Tibial nerve (tissue), 4 donors: ENCODE results near the gene PDXP. TPM values are rescaled to one million over a fixed set of nuclear protein-coding genes. Genes with fewer than 3 reads are reported as not detected.
"Not testable (repeated sequence)": the region's sequence is repeated elsewhere in the genome, so short reads cannot be mapped to it uniquely, and the experiment has no call there.

Experiments
- DNase-seq, 2 donors: peaks; one replicate each; pipeline ENCODE4 v3.0.0-alpha.2; 2019; ENCODE audit warnings: low spot score in 2 of 2
- H3K27ac ChIP-seq, 4 donors: fragments of 200-600 bp; sonication (generic) in 3 of 4; one replicate each; pipeline ENCODE4 v1.5.1; 2017 to 2019; ENCODE audit warnings: mild to moderate bottlenecking in 1 of 4
- H3K27me3 ChIP-seq, 2 donors: fragments of 200-600 bp; sonication (generic) in 1 of 2; one replicate each; pipeline versions ENCODE4 v1.5.1 to v1.6.0; 2017 to 2019
- H3K36me3 ChIP-seq, 3 donors: fragments of 200-600 bp; sonication (generic); one replicate each; pipeline ENCODE4 v1.5.1; 2018 to 2019
- H3K4me1 ChIP-seq, 4 donors: fragments of 200-600 bp; sonication (generic) in 3 of 4; one replicate each; pipeline ENCODE4 v1.5.1; 2017 to 2019
- H3K4me3 ChIP-seq, 4 donors: fragments of 200-600 bp; sonication (generic) in 3 of 4; one replicate each; pipeline ENCODE4 v1.5.1; 2017 to 2019; ENCODE audit warnings: mild to moderate bottlenecking in 1 of 4, moderate library complexity in 1 of 4
- H3K9me3 ChIP-seq, 4 donors: fragments of 200-600 bp; sonication (generic) in 3 of 4; one replicate each; pipeline ENCODE4 v1.5.1; 2017 to 2019
- EP300 ChIP-seq, 2 donors: sonication (generic); formaldehyde crosslinking; IDR thresholded peaks; one replicate each; pipeline ENCODE4 v1.6.1; 2017; ENCODE audit warnings: antibody characterized with exemption in 2 of 2, mild to moderate bottlenecking in 1 of 2
- POLR2A ChIP-seq, 2 donors: fragments of 450-650 bp; IDR thresholded peaks; one replicate each; pipeline ENCODE4 v1.6.1; 2017; ENCODE audit warnings: antibody characterized with exemption in 2 of 2, mild to moderate bottlenecking in 2 of 2, moderate library complexity in 2 of 2
- WGBS, 2 donors: methylation state at CpG; one replicate each; pipeline ENCODE4 v1.1.5; 2018; 5-methylcytosine and 5-hydroxymethylcytosine counted together
- total RNA-seq, 4 donors: library from RNA; depleted of rRNA; stranded (reverse); fragments of >200 nt; gene quantifications; one replicate each; pipeline ENCODE4 v1.1.0, GENCODE V29; 2016
- TF ChIP-seq, protein P1 (sequence below), 5 experiments: fragments of 200-600 bp in 3 of 5; fragments of 450-650 bp in 2 of 5; sonication (generic) in 3 of 5; IDR thresholded peaks; one replicate each; pipeline ENCODE4 v1.5.1; 2016 to 2019; ENCODE audit warnings: antibody characterized with exemption in 5 of 5, mild to moderate bottlenecking in 3 of 5, moderate library complexity in 2 of 5

The PDXP gene, protein sequence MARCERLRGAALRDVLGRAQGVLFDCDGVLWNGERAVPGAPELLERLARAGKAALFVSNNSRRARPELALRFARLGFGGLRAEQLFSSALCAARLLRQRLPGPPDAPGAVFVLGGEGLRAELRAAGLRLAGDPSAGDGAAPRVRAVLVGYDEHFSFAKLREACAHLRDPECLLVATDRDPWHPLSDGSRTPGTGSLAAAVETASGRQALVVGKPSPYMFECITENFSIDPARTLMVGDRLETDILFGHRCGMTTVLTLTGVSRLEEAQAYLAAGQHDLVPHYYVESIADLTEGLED
- 10 to 100 TPM; 14.7 to 19.7 (median 16.2) TPM for total RNA-seq

DNA sequence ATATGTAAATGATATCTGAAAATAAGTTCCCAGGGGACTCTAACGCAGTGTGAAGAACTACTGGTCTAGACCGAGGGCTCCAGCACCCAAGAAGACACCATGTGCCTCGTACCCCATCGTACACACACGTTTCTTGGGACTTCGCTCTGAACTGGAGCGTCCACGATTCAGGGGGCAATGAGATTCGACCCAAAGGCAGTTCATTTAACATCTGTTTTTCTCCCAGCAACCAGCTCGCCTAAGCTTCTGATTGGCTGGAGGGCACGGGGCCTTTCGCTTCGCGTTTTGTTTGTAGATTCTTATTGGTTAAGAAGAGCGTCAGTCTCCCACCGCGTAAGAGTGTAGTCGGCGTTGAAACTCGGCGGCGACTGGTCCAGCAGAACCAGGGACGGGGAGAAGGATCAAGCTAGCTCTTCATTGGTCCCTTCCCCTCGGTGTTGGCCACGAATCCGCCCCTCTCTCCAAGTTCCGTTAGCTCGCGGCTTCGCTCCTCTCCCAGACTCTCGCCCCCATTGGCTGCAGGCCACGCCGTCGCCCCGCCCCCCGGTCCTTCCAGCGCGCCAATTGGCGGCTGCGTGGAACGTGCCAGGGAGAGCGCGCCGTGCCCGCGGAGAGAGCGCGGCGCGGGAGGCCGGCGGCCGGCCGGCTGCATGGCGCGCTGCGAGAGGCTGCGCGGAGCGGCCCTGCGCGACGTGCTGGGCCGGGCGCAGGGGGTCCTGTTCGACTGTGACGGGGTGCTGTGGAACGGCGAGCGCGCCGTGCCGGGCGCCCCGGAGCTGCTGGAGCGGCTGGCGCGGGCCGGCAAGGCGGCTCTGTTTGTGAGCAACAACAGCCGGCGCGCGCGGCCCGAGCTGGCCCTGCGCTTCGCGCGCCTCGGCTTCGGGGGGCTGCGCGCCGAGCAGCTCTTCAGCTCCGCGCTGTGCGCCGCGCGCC is at the start of gene PDXP:
Gene PDXP, plus strand, starts transcription at position 591 of the 933 bp plus-strand sequence. Its CDS starts 60 bp downstream, at position 651.
- TF ChIP-seq, protein P1, sequence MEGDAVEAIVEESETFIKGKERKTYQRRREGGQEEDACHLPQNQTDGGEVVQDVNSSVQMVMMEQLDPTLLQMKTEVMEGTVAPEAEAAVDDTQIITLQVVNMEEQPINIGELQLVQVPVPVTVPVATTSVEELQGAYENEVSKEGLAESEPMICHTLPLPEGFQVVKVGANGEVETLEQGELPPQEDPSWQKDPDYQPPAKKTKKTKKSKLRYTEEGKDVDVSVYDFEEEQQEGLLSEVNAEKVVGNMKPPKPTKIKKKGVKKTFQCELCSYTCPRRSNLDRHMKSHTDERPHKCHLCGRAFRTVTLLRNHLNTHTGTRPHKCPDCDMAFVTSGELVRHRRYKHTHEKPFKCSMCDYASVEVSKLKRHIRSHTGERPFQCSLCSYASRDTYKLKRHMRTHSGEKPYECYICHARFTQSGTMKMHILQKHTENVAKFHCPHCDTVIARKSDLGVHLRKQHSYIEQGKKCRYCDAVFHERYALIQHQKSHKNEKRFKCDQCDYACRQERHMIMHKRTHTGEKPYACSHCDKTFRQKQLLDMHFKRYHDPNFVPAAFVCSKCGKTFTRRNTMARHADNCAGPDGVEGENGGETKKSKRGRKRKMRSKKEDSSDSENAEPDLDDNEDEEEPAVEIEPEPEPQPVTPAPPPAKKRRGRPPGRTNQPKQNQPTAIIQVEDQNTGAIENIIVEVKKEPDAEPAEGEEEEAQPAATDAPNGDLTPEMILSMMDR (IDR thresholded peaks at IDR 0.05) = peak in 2 of 5 experiments; percentile 30 to 40
- TF ChIP-seq POLR2A (IDR thresholded peaks at IDR 0.05) (peak; percentile 84 to 90), EP300 (IDR thresholded peaks at IDR 0.05) (peak in 1 of 2 donors; percentile 69)
- Histone ChIP-seq H3K27ac (peak within 1 kb of the TSS; percentile 71 to 90 (median 86)), H3K27me3 (no peaks in the 10 kb centered on the region), H3K9me3 (no peaks in the 10 kb centered on the region), H3K4me3 (peak within 1 kb of the TSS; percentile 38 to 83 (median 58)), H3K4me1 (peaks cover 0 to 53% (median 25%) of the 10 kb centered on the region in 4 donors), H3K36me3 (peaks cover 0 to 6% (median 0%) of the 10 kb centered on the region in 3 donors)
- DNase-seq = peak; percentile 97 to 98
- 0 to 1% methylated on average over 33 to 36 of the region's 101 CpGs for WGBS, 2 donors

DNA sequence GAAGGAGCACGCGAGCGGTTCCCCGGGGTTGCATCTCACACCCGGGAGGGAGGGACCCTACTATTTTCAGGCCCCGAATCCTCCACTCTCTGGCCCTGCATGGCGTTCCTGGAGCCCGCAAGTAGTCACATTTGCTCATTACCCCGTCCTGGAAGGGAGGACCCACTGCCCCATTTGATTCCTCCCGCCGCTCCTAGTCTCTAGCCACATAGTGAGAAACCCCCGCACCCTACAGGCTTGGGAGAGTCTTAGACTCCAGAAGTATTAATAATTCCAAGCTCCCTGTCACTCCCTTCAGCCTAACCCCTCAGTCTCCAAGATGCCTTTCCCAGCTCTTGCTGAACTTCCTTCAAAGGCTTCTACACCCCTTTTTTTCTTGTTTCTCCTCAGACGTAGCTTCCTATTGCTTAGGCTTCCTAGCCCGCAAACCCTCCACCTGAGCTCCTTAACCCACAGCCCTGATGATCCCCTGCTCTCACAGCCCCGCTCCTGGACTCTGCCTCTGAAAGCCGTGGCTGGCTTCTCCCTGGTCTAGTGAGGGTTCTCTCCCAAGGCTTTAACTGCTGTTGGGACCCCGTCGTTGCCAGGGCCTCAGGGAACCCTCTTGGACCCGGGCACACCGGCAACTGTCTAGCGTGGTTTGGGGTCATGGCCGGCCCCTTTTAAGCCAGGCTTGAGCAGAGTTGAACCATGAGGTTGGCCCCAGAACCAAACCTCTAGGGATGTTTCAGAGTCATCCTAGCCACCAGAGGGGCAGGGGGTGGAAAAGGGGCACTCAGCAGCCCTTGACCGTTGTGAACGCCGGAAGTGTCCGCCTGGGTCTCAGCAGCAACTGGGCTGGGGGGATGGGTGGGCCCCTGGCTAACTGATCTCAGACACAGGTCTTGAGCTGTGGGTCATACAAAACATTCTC is 49.0 kb upstream of the PDXP start:
- H3K4me1 ChIP-seq = peaks cover 0 to 57% (median 36%) of the 10 kb centered on the region in 4 donors
- no peak for TF ChIP-seq POLR2A (IDR thresholded peaks at IDR 0.05)

DNA sequence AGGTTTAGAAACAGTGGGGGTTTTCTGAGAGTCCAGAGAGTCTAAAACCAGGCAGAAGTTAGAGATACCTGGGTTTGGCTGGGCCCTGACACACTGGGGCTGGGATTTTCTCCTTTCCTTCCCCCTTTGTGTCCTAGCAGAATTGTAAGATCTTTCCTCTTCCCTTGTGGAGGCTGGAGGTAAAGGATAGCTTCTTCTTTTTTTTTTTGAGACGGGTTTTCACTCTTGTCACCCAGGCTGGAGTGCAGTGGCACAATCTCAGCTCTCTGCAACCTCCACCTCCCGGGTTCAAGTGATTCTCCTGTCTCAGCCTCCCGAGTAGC is 48.4 kb upstream of the PDXP start:
- H3K27me3 ChIP-seq, DNase-seq, H3K9me3 ChIP-seq: not testable (repeated sequence)
- peak overlapping the region; percentile 91 to 98 (median 92) for H3K27ac ChIP-seq
- peaks cover 0 to 57% (median 36%) of the 10 kb centered on the region in 4 donors for H3K4me1 ChIP-seq
- H3K36me3 ChIP-seq = peaks cover 0 to 14% (median 0%) of the 10 kb centered on the region in 3 donors
- 68 to 75% methylated on average over 3 of the region's 3 CpGs for WGBS, 2 donors
- H3K4me3 ChIP-seq = peak overlapping the region; percentile 71 to 87 (median 84)

More for the DNA sequence above, 49.0 kb upstream of the PDXP start:
- Histone ChIP-seq H3K36me3 (peaks cover 0 to 8% (median 0%) of the 10 kb centered on the region in 3 donors), H3K9me3 (no peaks in the 10 kb centered on the region), H3K27ac (peak overlapping the region; percentile 91 to 98 (median 92)), H3K4me3 (peak overlapping the region; percentile 71 to 87 (median 84)), H3K27me3 (no peaks in the 10 kb centered on the region)
- WGBS, 2 donors = 4 to 5% methylated on average over 22 to 26 of the region's 26 CpGs
- peak in 1 of 2 donors; percentile 22 for DNase-seq

DNA sequence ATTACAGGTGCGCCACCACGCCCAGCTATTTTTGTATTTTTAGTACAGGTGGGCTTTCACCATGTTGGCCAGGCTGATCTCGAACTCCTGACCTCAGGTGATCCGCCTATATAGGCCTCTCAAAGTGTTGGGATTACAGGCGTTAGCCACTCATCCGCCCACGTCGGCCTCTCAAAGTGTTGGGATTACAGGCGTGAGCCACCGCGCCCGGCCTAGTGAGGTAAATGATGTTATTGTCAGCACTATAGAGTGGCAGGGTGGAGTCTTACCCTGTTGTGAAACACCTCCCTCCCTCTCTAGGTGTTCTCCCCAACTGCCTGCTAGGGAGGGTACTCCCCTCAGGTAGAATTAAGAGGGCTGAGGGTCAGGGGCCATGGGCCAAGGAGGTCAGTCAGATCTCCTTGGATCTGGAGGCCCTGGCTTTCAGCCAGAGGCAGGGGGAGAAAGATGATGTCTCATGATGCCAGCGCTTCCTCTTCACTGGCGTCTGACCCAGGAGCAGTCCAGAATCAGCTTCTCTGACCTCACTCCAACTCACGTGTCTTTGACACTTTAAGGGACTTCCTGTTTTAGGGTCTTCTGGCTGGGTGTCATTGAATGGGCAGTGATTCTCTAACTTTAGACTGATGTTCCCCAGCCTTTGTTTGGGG is 47.9 kb upstream of the PDXP start:
- no peak for DNase-seq
- Histone ChIP-seq H3K27ac (peak overlapping the region; percentile 35 to 98 (median 92)), H3K4me3 (peak overlapping the region in 1 of 4 donors; percentile 71), H3K4me1 (peaks cover 0 to 57% (median 36%) of the 10 kb centered on the region in 4 donors), H3K36me3 (peaks cover 0 to 19% (median 0%) of the 10 kb centered on the region in 3 donors), H3K27me3 (no peaks in the 10 kb centered on the region), H3K9me3 (no peaks in the 10 kb centered on the region)
- 65 to 73% methylated on average over 15 of the region's 15 CpGs for WGBS, 2 donors
- TF ChIP-seq EP300 (IDR thresholded peaks at IDR 0.05) (no peak), POLR2A (IDR thresholded peaks at IDR 0.05) (no peak)
- TF ChIP-seq, protein P1 (IDR thresholded peaks at IDR 0.05) = no peak

DNA sequence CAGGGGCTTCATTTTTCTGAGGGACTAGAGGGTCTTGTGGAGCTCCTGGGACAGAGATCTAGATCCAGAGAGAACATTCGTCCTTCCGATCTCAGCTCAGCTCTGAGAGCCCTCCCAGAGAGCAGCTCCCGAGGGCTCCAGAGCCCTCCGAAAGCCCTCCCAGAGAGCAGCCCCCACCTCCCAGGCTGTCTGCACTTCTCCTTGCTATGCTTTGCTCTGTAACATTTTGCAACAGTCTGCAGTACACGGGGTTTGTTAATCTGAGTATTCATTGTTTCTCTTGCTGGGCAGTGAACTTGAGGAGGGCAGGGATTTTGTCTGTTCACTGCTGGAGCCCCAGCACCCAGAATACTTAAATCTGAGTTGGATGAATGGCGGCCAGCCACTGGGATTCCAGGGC is 47.3 kb upstream of the PDXP start:
- peaks cover 0 to 57% (median 36%) of the 10 kb centered on the region in 4 donors for H3K4me1 ChIP-seq
- H3K36me3 ChIP-seq = peaks cover 0 to 25% (median 0%) of the 10 kb centered on the region in 3 donors
- H3K27ac ChIP-seq = peak overlapping the region; percentile 35 to 98 (median 92)

More for the DNA sequence above, 47.3 kb upstream of the PDXP start:
- Histone ChIP-seq H3K4me3 (no peak overlapping the region), H3K9me3 (no peaks in the 10 kb centered on the region), H3K27me3 (no peaks in the 10 kb centered on the region)
- no peak for DNase-seq
- WGBS, 2 donors = 25 to 36% methylated on average over 6 of the region's 6 CpGs
- no peak for TF ChIP-seq EP300 (IDR thresholded peaks at IDR 0.05)
- no peak for TF ChIP-seq POLR2A (IDR thresholded peaks at IDR 0.05)
- TF ChIP-seq, protein P1 (IDR thresholded peaks at IDR 0.05) = no peak
